Thyroid gland (tissue), 4 donors: ENCODE measurements around the gene SREBF1. TPM values are rescaled to one million over a fixed set of nuclear protein-coding genes. Genes with fewer than 3 reads are reported as not detected.

Experiments
- DNase-seq, 2 donors: peaks; one replicate each; pipeline ENCODE4 v3.0.0-alpha.2; 2019
- H3K27ac ChIP-seq, 3 donors: fragments of 200-600 bp; sonication (generic); 1 replicate in 2 of 3; 2 replicates in 1 of 3; pipeline ENCODE4 v1.5.1; 2016 to 2019; ENCODE audit warnings: mild to moderate bottlenecking in 1 of 3, moderate library complexity in 1 of 3
- H3K27me3 ChIP-seq: fragments of 200-600 bp; sonication (generic); one replicate; pipeline ENCODE4 v1.5.1; 2019
- H3K36me3 ChIP-seq, 2 donors: fragments of 200-600 bp; sonication (generic); one replicate each; pipeline ENCODE4 v1.5.1; 2016 to 2019
- H3K4me1 ChIP-seq, 2 donors: fragments of 200-600 bp; sonication (generic); one replicate each; pipeline ENCODE4 v1.5.1; 2017 to 2019
- H3K4me3 ChIP-seq, 3 donors: fragments of 200-600 bp; sonication (generic); replicated peaks in 1 of 3; 1 replicate in 2 of 3; 2 replicates in 1 of 3; pipeline ENCODE4 v1.5.1; 2016; ENCODE audit warnings: mild to moderate bottlenecking in 1 of 3
- H3K9me3 ChIP-seq: fragments of 200-600 bp; sonication (generic); one replicate; pipeline ENCODE4 v1.5.1; 2017
- CTCF ChIP-seq, 6 experiments: fragments of 200-600 bp in 3 of 6; fragments of 450-650 bp in 3 of 6; sonication (generic) in 3 of 6; IDR thresholded peaks; one replicate each; pipeline ENCODE4 v1.5.1; 2016 to 2019; ENCODE audit warnings: antibody characterized with exemption in 6 of 6, mild to moderate bottlenecking in 2 of 6, inconsistent platforms in 1 of 6, moderate library complexity in 1 of 6
- POLR2A ChIP-seq, 2 donors: fragments of 450-650 bp; IDR thresholded peaks; one replicate each; pipeline ENCODE4 v1.6.1; 2017; ENCODE audit warnings: antibody characterized with exemption in 2 of 2, mild to moderate bottlenecking in 2 of 2, moderate library complexity in 1 of 2
- WGBS, 2 donors: methylation state at CpG; one replicate each; pipeline ENCODE4 v1.1.5; 2017; 5-methylcytosine and 5-hydroxymethylcytosine counted together
- intact Hi-C: fragments of 100-400 bp; cut with DNase I; formaldehyde crosslinking; loops from one replicate; pipeline ENCODE4 v1.15.1; 2023
- total RNA-seq, 4 donors: library from RNA; depleted of rRNA; stranded (reverse); fragments of >200 nt; gene quantifications; one replicate each; pipeline ENCODE4 v1.2.3, GENCODE V29; 2016

Gene SREBF1
- total RNA-seq, 4 donors from 2014 or later: 44.6 to 89.4 (median 63.0) TPM

- Histone ChIP-seq H3K36me3 (peaks cover 4 to 34% of the 10 kb centered on the region in 2 donors), H3K27me3 (no peaks in the 10 kb centered on the region), H3K27ac (no peak overlapping the region), H3K9me3 (no peaks in the 10 kb centered on the region), H3K4me3 (no peak overlapping the region), H3K4me1 (peaks cover 17 to 23% of the 10 kb centered on the region in 2 donors)
- no peak for DNase-seq
- WGBS, 2 donors: 82 to 91% methylated on average over 6 of the region's 6 CpGs
- TF ChIP-seq POLR2A (IDR thresholded peaks at IDR 0.05) (no peak), CTCF (IDR thresholded peaks at IDR 0.05) (no peak)
- intact Hi-C loops: no loop called here
Measured at GRCh38 chr17:17870247-17870646, 33.5 kb upstream of the SREBF1 start.

GRCh38 chr17:17868641-17869522 is 32.1 kb upstream of the SREBF1 start:
- no peak for DNase-seq
- 63 to 72% methylated on average over 18 of the region's 18 CpGs for WGBS, 2 donors
- H3K36me3 ChIP-seq: peaks cover 4 to 34% of the 10 kb centered on the region in 2 donors
- no peak for TF ChIP-seq POLR2A (IDR thresholded peaks at IDR 0.05)
- no peak for TF ChIP-seq CTCF (IDR thresholded peaks at IDR 0.05)
- no peaks in the 10 kb centered on the region for H3K9me3 ChIP-seq
- intact Hi-C loops: loop anchor here (10.0 kb wide), 1 partner anchor 184 kb away; the partner anchor contains the start of gene RAI1
- H3K4me1 ChIP-seq: peaks cover 14 to 23% of the 10 kb centered on the region in 2 donors
- peak overlapping the region in 2 of 3 donors; percentile 21 to 60 for H3K27ac ChIP-seq
- no peak overlapping the region for H3K4me3 ChIP-seq
- no peaks in the 10 kb centered on the region for H3K27me3 ChIP-seq

- Histone ChIP-seq H3K27me3 (no peaks in the 10 kb centered on the region), H3K4me1 (peaks cover 11 to 14% of the 10 kb centered on the region in 2 donors), H3K36me3 (peaks cover 4 to 42% of the 10 kb centered on the region in 2 donors), H3K4me3 (no peak overlapping the region), H3K9me3 (no peaks in the 10 kb centered on the region), H3K27ac (no peak overlapping the region)
- TF ChIP-seq CTCF (IDR thresholded peaks at IDR 0.05): no peak
- TF ChIP-seq POLR2A (IDR thresholded peaks at IDR 0.05): no peak
- intact Hi-C loops: loop anchor here (10.0 kb wide), 1 partner anchor 182 kb away; the partner anchor contains the start of gene RAI1
- WGBS, 2 donors: 95 to 97% methylated on average over 3 to 4 of the region's 4 CpGs
- no peak for DNase-seq
Measured at GRCh38 chr17:17866897-17867296, 30.1 kb upstream of the SREBF1 start.

GRCh38 chr17:17866425-17866824 is 29.6 kb upstream of the SREBF1 start:
- no peaks in the 10 kb centered on the region for H3K9me3 ChIP-seq

More at GRCh38 chr17:17866425-17866824, 29.6 kb upstream of the SREBF1 start:
- no peak overlapping the region for H3K4me3 ChIP-seq
- peaks cover 14% of the 10 kb centered on the region in 2 donors for H3K4me1 ChIP-seq
- no peak overlapping the region for H3K27ac ChIP-seq
- 80 to 81% methylated on average over 3 of the region's 3 CpGs for WGBS, 2 donors
- TF ChIP-seq POLR2A (IDR thresholded peaks at IDR 0.05): no peak
- no peak for TF ChIP-seq CTCF (IDR thresholded peaks at IDR 0.05)
- DNase-seq: no peak
- H3K36me3 ChIP-seq: peaks cover 4 to 43% of the 10 kb centered on the region in 2 donors
- intact Hi-C loops: loop anchor here (10.0 kb wide), 1 partner anchor 182 kb away; the partner anchor contains the start of gene RAI1
- H3K27me3 ChIP-seq: no peaks in the 10 kb centered on the region
